Measurements from ENCODE around the gene ATG2B.

GRCh38 chr14:96383445-96383844 lies 20.3 kb upstream of the ATG2B start:
- TF ChIP-seq POLR2A (IDR thresholded peaks at IDR 0.05): no peak
- no peak for TF ChIP-seq CTCF (IDR thresholded peaks at IDR 0.05)
